GM23248 (cell line): Measurements from ENCODE around the gene MACROH2A2.

Experiments used
- EZH2 ChIP-seq: fragments of 200-600 bp; sonication (generic); IDR thresholded peaks from 2 replicates; pipeline ENCODE4 v1.6.1; 2018; ENCODE audit warnings: antibody characterized with exemption, mild to moderate bottlenecking; ENCODE audit not compliant: insufficient read depth, poor library complexity, severe bottlenecking
- EZH2phosphoT487 ChIP-seq: fragments of 200-600 bp; sonication (generic); IDR thresholded peaks from 2 replicates; pipeline ENCODE4 v1.6.1; 2018; ENCODE audit warnings: antibody characterized with exemption, moderate library complexity, mild to moderate bottlenecking, low read depth; ENCODE audit not compliant: insufficient read depth

DNA sequence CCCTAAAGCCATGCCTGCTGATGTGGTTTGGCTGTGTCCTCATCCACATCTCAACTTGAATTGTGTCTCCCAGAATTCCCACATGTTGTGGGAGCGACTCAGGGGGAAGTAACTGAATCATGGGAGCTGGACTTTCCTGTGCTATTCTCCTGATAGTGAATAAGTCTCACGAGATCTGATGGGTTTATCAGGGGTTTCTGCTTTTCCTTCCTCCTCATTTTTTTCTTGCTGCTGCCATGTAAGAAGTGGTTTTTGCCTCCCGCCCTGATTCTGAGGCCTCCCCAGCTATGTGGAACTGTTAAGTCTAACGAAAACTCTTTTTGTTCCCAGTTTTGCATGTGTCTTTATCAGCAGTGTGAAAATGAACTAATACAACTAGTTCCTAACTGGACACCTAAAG, 11.8 kb downstream of the MACROH2A2 start:
- no peak for TF ChIP-seq EZH2
- no peak for TF ChIP-seq EZH2phosphoT487
